Upper lobe of left lung (tissue), 4 donors: ENCODE results near the gene RASIP1.

Experiments
- POLR2AphosphoS5 ChIP-seq, 2 donors: sonication (generic); formaldehyde crosslinking; IDR thresholded peaks; one replicate each; pipeline ENCODE4 v1.5.1; 2017; ENCODE audit warnings: antibody characterized with exemption in 2 of 2
- TF ChIP-seq, protein P1 (sequence below), 6 experiments: fragments of 450-650 bp in 4 of 6; fragments of 200-600 bp in 2 of 6; sonication (generic) in 2 of 6; IDR thresholded peaks; one replicate each; pipeline ENCODE4 v1.5.1; 2016 to 2019; ENCODE audit warnings: antibody characterized with exemption in 6 of 6

DNA sequence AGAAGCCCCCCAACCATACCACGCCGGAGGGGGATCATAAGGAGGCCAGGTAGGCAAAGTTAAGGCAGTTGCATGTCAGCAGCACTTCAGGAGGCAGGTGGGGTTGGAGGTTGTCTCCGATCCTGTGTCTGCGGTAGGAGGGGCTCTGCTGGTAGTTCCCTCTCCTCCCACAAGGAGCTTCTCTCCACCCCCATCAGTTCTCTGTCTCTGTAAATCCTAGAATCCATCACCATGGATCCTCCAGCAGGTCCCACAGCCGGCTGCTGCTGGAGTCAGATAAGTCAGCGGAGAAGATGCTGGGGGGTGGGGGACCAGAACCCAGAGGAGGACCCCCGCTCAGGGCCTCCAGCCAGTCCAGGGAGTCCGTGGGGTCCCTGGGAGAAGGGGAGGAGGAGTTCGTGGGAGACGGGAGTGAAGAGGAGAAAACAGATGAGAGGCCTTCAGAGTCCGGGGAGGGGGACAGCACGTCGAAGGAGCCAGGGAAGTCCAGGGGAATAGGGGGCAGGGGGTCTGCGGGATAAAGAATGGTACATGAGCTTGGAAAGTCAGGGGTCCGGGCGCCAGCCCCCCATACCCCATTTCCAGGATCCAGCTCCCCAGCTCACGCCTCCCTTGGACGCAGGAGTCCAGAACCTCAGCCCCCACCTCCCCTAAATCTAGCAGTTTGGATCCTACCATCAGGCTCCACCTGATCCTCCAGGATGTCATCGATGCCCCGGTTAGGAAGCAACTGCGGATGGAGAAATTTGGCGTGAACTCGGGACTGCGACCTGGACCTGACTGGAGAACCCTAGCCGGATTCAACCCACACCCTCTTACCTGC lies 27.2 kb downstream of the RASIP1 start:
- TF ChIP-seq, protein P1, sequence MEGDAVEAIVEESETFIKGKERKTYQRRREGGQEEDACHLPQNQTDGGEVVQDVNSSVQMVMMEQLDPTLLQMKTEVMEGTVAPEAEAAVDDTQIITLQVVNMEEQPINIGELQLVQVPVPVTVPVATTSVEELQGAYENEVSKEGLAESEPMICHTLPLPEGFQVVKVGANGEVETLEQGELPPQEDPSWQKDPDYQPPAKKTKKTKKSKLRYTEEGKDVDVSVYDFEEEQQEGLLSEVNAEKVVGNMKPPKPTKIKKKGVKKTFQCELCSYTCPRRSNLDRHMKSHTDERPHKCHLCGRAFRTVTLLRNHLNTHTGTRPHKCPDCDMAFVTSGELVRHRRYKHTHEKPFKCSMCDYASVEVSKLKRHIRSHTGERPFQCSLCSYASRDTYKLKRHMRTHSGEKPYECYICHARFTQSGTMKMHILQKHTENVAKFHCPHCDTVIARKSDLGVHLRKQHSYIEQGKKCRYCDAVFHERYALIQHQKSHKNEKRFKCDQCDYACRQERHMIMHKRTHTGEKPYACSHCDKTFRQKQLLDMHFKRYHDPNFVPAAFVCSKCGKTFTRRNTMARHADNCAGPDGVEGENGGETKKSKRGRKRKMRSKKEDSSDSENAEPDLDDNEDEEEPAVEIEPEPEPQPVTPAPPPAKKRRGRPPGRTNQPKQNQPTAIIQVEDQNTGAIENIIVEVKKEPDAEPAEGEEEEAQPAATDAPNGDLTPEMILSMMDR (IDR thresholded peaks at IDR 0.05), result peak in 1 of 6 experiments; percentile 24
- TF ChIP-seq POLR2AphosphoS5 (IDR thresholded peaks at IDR 0.05), result no peak
